GM18517 (cell line): Measurements from ENCODE around the gene COX5B.
"Not testable (repeated sequence)": the region's sequence is repeated elsewhere in the genome, so short reads cannot be mapped to it uniquely, and the experiment has no call there.

Experiments used
- ATAC-seq: cut with Tn5 transposase; IDR thresholded peaks from one replicate; pipeline ENCODE4 v1.9.1; 2021; ENCODE audit warnings: mild to moderate bottlenecking, moderate library complexity; ENCODE audit not compliant: unreplicated experiment

COX5B gene

GRCh38 chr2:97645695-97646629 is at the start of gene COX5B:
Gene COX5B (plus strand): TSS chr2:97646062. CDS start chr2:97646087, 25 bp downstream.
- ATAC-seq = peak; percentile 88

GRCh38 chr2:97596180-97596579 is 49.7 kb upstream of the COX5B start:
- not testable (repeated sequence) for ATAC-seq

- ATAC-seq = not testable (repeated sequence)
These were observed 44.3 kb upstream of the COX5B start for GRCh38 chr2:97601537-97601936.

- not testable (repeated sequence) for ATAC-seq
These were observed 40.8 kb upstream of the COX5B start for GRCh38 chr2:97605109-97605508.

- not testable (repeated sequence) for ATAC-seq
These were observed 40.1 kb upstream of the COX5B start for GRCh38 chr2:97605524-97606339.

- ATAC-seq = not testable (repeated sequence)
These were observed 37.1 kb upstream of the COX5B start for GRCh38 chr2:97608745-97609144.

- ATAC-seq = not testable (repeated sequence)
These were observed 34.0 kb upstream of the COX5B start for GRCh38 chr2:97611895-97612294.

- ATAC-seq = not testable (repeated sequence)
These were observed 30.1 kb upstream of the COX5B start for GRCh38 chr2:97615746-97616145.

GRCh38 chr2:97617911-97618310 is 28.0 kb upstream of the COX5B start:
- no peak for ATAC-seq

- not testable (repeated sequence) for ATAC-seq
These were observed 26.7 kb upstream of the COX5B start for GRCh38 chr2:97618939-97619827.

- not testable (repeated sequence) for ATAC-seq
These were observed 25.4 kb upstream of the COX5B start for GRCh38 chr2:97620492-97620891.

GRCh38 chr2:97622976-97623375 is 22.9 kb upstream of the COX5B start:
- not testable (repeated sequence) for ATAC-seq

GRCh38 chr2:97625354-97626048 is 20.4 kb upstream of the COX5B start:
- ATAC-seq = not testable (repeated sequence)

- not testable (repeated sequence) for ATAC-seq
These were observed 19.8 kb upstream of the COX5B start for GRCh38 chr2:97626049-97626430.

GRCh38 chr2:97644023-97644717 is 1.7 kb upstream of the COX5B start:
- no peak for ATAC-seq

GRCh38 chr2:97645112-97645694 is 659 bp upstream of the COX5B start:
- peak; percentile 35 for ATAC-seq

GRCh38 chr2:97646977-97647376 is 1.1 kb downstream of the COX5B start:
- no peak for ATAC-seq

- ATAC-seq = no peak
These were observed 5.3 kb downstream of the COX5B start for GRCh38 chr2:97651114-97651513.

GRCh38 chr2:97653473-97653872 is 7.6 kb downstream of the COX5B start:
- no peak for ATAC-seq
